IPS DF 6.9 (cell line): ENCODE data around the gene PDGFB.

Experiments used
- DNase-seq: peaks from one replicate; pipeline ENCODE4 v3.0.0-alpha.2; 2013; ENCODE audit warnings: low read depth, low spot score
- H3K27ac ChIP-seq: one replicate; pipeline ENCODE4 v1.5.1; 2013; ENCODE audit warnings: low read length, control low read depth
- H3K27me3 ChIP-seq: 2 replicates; pipeline ENCODE4 v1.6.1; 2013; ENCODE audit warnings: mild to moderate bottlenecking, low read length; ENCODE audit not compliant: control insufficient read depth, insufficient read depth
- H3K36me3 ChIP-seq: 2 replicates; pipeline ENCODE4 v1.6.1; 2013; ENCODE audit warnings: low read length; ENCODE audit not compliant: control insufficient read depth, insufficient read depth
- H3K4me1 ChIP-seq: 2 replicates; pipeline ENCODE4 v1.6.1; 2013; ENCODE audit warnings: low read length; ENCODE audit not compliant: control insufficient read depth, insufficient read depth
- H3K4me3 ChIP-seq: 2 replicates; pipeline ENCODE4 v1.5.1; 2013; ENCODE audit warnings: mild to moderate bottlenecking, low read length
- H3K9me3 ChIP-seq: 2 replicates; pipeline ENCODE4 v1.6.1; 2013; ENCODE audit warnings: low read length, inconsistent platforms; ENCODE audit not compliant: control insufficient read depth, insufficient read depth
- WGBS: extraction: QIAGEN DNeasy Blood & Tissue Kit; methylation state at CpG from one replicate; pipeline ENCODE4 v1.1.7; 2013; ENCODE audit warnings: mixed read lengths, missing lambda C conversion rate; ENCODE audit not compliant: insufficient read length, insufficient coverage; 5-methylcytosine and 5-hydroxymethylcytosine counted together

Gene PDGFB

DNA sequence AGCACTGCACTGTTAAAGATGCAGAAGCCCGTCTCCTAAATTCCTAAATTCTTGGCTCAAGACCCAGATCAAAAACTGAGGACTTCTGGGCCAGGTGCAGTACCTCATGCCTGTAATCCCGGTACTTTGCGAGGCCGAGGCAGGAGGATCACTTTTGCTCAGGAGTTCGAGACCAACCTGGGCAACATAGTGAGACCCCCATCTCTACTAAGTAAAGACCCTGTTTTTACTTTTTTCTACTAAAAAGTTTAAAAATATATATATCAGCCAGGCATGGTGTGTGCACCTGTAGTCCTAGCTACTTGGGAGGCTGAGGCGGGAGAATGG lies 29.7 kb downstream of the PDGFB start:
- no peak overlapping the region for H3K27ac ChIP-seq
- no peak overlapping the region for H3K4me3 ChIP-seq
- no peaks in the 10 kb centered on the region for H3K27me3 ChIP-seq
- H3K9me3 ChIP-seq = no peaks in the 10 kb centered on the region
- WGBS = no CpG with 5 or more reads among the region's 6 CpGs
- no peaks in the 10 kb centered on the region for H3K36me3 ChIP-seq
- H3K4me1 ChIP-seq = peaks cover 12% of the 10 kb centered on the region
- DNase-seq = no peak

DNA sequence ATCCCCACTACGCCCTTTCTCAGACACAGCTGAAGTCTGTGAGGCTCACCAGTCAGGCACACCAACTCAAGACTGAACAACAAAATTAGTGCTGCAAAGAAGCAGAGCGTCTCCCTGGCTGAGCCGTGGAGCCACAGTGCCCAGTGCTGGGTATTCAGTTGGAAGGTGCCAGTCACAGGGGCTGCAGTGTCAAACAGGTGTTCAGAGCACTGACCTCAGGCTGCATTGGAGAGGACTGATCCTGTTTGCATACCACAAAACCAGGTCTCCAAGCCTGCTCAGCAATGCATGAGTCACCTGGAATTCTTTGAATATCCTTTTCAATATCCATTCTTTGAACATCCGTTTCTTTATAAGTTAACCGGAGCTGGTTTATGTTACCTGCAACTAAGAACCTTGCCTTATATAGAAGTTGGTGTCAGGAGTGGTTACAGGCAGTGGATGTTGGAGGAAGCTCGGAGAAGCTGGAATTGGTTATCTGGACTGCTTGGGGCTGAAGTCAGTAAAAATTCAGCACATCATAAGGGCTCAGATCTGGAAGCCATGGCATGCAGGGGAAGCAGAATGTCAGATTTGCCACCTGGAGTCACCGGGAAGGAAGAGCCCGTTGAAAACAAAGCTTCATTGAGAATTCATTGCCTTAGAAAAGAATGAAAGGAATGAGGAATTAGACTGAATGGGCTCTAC lies 30.3 kb downstream of the PDGFB start:
- no peak overlapping the region for H3K4me3 ChIP-seq
- no peak overlapping the region for H3K27ac ChIP-seq
- no peak for DNase-seq
- peaks cover 12% of the 10 kb centered on the region for H3K4me1 ChIP-seq
- no peaks in the 10 kb centered on the region for H3K36me3 ChIP-seq
- H3K27me3 ChIP-seq = no peaks in the 10 kb centered on the region
- no CpG with 5 or more reads among the region's 8 CpGs for WGBS
- no peaks in the 10 kb centered on the region for H3K9me3 ChIP-seq

DNA sequence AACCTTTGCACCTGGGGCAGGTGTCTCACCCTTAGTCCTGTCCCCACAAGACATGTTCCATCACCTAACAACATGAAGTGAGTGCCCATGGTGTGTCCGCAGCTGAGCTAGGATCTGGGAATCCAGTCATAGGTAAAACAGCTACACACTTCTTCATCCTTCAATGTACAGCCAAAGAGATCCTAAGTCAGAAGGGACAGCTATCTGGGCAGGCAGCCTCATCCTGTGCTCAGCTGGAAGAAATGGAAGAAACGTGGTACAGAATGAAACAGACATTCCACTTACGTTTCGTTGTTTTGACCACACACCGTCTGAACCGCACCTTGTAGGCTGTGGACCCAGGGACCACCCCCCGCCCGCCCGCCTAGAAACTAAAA lies 30.8 kb downstream of the PDGFB start:
- H3K36me3 ChIP-seq = no peaks in the 10 kb centered on the region
- no CpG with 5 or more reads among the region's 9 CpGs for WGBS
- peak overlapping the region; percentile 3; the same call in 1 of the 2 replicates for H3K4me3 ChIP-seq

DNA sequence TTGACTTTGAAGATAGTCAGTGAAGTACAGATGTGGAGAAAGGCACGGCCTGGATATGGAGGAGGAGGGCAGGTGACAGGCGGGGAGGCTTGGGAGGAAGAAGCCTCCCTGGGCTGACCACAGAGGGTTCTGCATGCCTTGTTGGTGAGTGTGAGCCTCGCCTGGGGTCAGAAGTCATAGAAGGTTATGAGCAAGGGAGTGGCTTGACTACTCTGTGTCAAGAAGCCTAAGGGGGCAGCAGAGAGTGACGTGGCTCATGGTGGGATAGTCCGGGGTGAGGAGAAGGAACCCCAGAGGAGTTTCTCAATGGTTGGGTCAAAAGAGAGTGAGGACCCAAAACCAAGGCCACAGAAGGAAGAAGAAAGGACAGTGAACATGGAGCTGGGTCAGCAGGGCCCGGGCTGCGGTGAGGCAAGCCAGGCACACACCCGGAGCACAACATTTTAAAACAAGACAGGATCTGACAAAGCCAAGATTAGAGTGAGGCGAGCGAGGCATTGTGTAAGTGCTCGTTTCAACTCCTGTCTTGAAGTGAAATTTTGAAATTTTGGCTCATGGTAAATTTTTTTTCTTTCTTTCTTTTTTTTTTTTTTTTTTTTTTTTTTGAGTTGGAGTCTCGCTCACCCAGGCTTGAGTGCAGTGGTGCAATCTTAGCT lies 31.9 kb downstream of the PDGFB start:
- H3K4me3 ChIP-seq = no peak overlapping the region
- no peaks in the 10 kb centered on the region for H3K36me3 ChIP-seq
- H3K4me1 ChIP-seq = peaks cover 12% of the 10 kb centered on the region
- no peak for DNase-seq
- no peak overlapping the region for H3K27ac ChIP-seq
- H3K9me3 ChIP-seq = no peaks in the 10 kb centered on the region
- no CpG with 5 or more reads among the region's 12 CpGs for WGBS
- no peaks in the 10 kb centered on the region for H3K27me3 ChIP-seq

More for the DNA sequence above, 30.8 kb downstream of the PDGFB start:
- Histone ChIP-seq H3K4me1 (peaks cover 12% of the 10 kb centered on the region), H3K9me3 (no peaks in the 10 kb centered on the region), H3K27me3 (no peaks in the 10 kb centered on the region), H3K27ac (no peak overlapping the region)
- no peak for DNase-seq

DNA sequence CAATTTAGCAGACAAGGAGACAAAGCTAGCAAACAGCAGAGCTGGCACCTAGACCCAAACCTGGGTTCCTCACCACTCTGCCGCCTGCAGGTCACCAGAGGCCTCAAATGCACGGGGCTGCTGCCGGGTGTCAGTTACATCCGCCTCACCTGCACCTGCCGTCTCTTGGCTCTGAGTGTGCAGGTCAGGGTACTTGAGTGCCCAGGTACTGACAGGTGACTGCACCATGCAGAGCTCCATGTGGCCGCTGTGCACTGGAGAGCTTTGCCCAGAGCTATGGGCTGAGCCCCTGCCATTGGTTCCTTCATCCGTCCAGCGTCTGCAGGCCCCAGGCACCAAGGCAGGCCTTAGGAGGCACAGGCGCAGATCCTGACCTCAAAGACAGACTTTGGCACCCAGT lies 35.0 kb downstream of the PDGFB start:
- DNase-seq = no peak
- no peaks in the 10 kb centered on the region for H3K27me3 ChIP-seq
- peaks cover 12% of the 10 kb centered on the region for H3K4me1 ChIP-seq
- no CpG with 5 or more reads among the region's 9 CpGs for WGBS
- no peak overlapping the region for H3K4me3 ChIP-seq
- H3K36me3 ChIP-seq = no peaks in the 10 kb centered on the region
- no peaks in the 10 kb centered on the region for H3K9me3 ChIP-seq
- no peak overlapping the region for H3K27ac ChIP-seq

DNA sequence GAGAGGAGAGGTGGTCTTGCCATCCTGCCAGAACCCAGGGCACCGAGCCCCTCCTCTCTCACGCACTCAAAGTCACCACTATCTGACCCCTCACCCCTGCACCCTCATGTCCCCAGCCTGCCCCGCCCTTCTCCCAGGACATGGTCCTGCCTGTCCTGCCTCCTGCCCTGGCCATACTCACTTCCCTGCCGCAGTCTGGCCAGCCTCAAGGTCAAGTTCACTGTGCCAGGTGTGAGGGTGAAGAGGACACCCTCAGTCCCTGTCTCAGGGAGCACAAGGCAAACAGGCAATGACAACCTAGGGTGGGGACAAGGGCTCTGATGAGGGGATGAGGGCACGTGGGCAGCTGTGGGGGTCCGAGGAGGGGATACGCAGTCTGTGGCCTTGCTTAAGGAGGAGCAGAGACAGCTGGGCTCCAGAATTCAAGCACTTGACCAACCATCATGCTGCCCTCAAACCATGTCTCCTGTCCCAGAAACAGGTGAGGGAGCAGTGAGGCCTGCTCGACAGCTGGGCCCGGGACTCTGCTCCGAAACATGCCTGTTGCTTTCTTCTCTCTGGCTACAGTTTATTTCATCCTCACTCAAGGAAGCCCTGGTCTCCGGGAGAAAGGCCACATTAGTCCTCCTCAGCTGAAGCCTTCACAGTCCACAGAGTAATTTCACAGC lies 36.6 kb downstream of the PDGFB start:
- Histone ChIP-seq H3K4me3 (no peak overlapping the region), H3K36me3 (no peaks in the 10 kb centered on the region), H3K27me3 (no peaks in the 10 kb centered on the region), H3K27ac (no peak overlapping the region), H3K9me3 (no peaks in the 10 kb centered on the region), H3K4me1 (peaks cover 7% of the 10 kb centered on the region)
- no CpG with 5 or more reads among the region's 11 CpGs for WGBS
- no peak for DNase-seq

DNA sequence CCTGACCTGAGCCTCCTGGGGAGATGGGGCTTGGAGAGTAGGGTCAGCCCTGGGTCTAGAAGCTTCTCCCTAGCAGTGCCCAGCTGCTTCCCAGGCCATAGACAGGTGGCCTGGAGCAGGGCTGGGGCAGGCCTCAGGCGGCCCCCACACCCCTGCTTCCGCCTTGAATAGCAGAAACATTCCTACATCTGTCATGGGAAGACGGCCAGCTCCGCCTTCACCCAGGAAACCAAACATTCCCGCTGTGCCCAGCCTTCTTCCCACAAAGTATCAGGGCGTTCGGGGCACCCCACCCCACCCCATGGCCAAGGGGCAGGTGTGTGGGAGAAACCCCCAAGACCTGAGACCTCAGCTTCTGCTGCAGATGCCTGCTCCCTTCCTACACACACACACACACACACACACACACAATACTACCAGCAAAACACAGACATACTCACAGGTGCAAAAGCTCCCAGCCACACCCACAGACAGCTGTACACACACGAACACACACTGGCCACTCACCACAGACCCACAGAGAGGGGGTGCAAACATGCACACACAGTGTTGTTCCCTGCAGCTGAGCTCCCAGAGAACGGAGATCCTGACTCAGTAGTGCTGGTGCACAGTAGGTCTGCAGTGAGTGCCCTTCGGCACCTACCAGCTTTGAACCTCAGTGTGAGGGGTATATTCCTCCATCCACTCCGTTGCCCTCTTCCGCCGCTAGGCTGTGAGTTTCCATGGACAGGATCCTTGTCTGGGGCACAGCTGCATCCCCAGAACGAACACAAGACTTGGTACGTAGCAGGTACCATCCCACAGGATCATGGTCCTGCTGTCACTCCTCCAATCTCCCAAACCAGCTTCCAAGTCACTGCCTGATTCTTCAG lies 37.4 kb downstream of the PDGFB start:
- no peaks in the 10 kb centered on the region for H3K36me3 ChIP-seq
- no CpG with 5 or more reads among the region's 15 CpGs for WGBS
- H3K4me3 ChIP-seq = no peak overlapping the region
- no peaks in the 10 kb centered on the region for H3K9me3 ChIP-seq
- no peak overlapping the region for H3K27ac ChIP-seq
- H3K27me3 ChIP-seq = no peaks in the 10 kb centered on the region
- no peak for DNase-seq
- H3K4me1 ChIP-seq = peaks cover 7% of the 10 kb centered on the region

DNA sequence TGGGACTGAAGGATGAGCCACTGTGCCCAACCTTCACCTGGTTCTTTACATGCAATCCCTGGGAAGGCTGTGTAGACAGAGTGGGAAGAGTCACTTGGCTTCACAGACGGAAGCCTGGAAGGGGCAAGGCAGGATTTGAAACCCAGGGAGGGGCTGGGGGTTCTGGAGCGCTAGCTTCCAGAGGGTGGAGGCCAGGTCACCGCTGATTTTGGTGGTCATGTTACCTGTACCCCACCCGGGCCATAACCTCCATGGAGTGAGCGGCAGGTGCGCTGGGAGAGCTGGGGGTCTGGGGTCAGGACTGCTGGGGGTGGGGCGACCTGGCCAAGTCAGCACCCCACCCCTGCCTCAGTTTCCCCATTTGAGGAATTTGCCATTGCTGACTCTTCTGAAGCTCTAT lies 38.3 kb downstream of the PDGFB start:
- Histone ChIP-seq H3K4me1 (peaks cover 7% of the 10 kb centered on the region), H3K27ac (no peak overlapping the region), H3K9me3 (no peaks in the 10 kb centered on the region), H3K27me3 (no peaks in the 10 kb centered on the region), H3K36me3 (no peaks in the 10 kb centered on the region), H3K4me3 (no peak overlapping the region)
- WGBS = no CpG with 5 or more reads among the region's 7 CpGs
- DNase-seq = no peak

DNA sequence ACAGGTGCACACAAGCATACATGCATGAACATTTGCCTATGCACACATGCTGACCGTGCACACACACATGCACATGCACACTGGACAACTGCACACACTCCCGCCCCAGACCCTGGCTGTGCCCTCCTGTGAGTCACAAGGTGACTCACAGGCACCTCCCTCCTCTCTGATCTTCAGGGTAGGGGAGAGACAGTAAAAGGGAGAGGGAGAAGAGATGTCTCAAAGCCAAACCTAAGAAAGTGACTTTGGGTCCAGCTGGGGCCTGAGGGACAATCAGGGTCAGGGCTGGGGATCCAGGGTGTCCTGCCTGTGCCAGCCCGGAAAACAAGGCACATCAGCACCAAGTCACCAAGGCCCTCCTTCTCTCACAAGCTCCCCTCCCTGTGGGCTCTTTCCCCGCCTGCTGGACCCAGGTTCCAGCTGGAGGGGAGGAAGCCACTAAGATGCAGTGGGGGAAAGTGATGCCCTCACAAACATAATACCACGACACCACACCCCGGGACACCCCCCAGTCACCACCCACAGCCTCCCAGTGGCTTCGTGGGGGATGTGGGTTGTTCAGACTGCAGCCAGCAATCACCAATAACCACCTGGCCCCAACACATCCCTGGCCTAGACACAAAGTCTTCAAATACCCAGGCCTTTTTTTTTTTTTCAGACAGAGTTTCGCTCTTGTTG lies 39.3 kb downstream of the PDGFB start:
- no peak for DNase-seq
- WGBS = no CpG with 5 or more reads among the region's 8 CpGs

DNA sequence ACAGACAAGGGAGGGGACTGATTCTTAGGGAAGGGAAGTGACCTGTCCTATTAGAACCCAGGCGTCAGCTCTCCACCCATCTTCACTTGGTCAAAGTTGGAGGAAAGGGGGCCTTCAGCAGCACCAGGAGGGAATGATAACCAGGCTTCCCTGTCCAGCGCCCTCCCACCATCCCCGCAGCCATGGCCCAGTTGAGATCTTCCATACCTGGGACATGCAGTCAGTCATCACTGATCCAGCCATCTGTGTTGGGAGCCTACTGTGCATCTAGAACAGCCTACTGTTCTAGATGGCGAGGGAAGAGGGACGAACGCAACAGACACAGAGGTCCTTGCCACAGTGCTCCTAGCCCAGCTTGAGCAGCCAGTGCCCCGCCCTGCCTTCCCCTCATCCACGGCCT lies 40.6 kb downstream of the PDGFB start:
- Histone ChIP-seq H3K9me3 (no peaks in the 10 kb centered on the region), H3K4me3 (no peak overlapping the region), H3K36me3 (no peaks in the 10 kb centered on the region), H3K27me3 (no peaks in the 10 kb centered on the region), H3K4me1 (peaks cover 7% of the 10 kb centered on the region), H3K27ac (no peak overlapping the region)
- DNase-seq = no peak
- no CpG with 5 or more reads among the region's 8 CpGs for WGBS

More for the DNA sequence above, 39.3 kb downstream of the PDGFB start:
- Histone ChIP-seq H3K27me3 (no peaks in the 10 kb centered on the region), H3K4me1 (peaks cover 7% of the 10 kb centered on the region), H3K36me3 (no peaks in the 10 kb centered on the region), H3K27ac (no peak overlapping the region), H3K9me3 (no peaks in the 10 kb centered on the region), H3K4me3 (no peak overlapping the region)
